GM19025 (cell line): ENCODE data around the gene AGBL5.
"Not testable (repeated sequence)": the region's sequence is repeated elsewhere in the genome, so short reads cannot be mapped to it uniquely, and the experiment has no call there.

Experiments
- ATAC-seq: cut with Tn5 transposase; IDR thresholded peaks from one replicate; pipeline ENCODE4 v1.9.1; 2021; ENCODE audit warnings: mild to moderate bottlenecking, low read depth, moderate library complexity; ENCODE audit not compliant: unreplicated experiment

Gene AGBL5

DNA sequence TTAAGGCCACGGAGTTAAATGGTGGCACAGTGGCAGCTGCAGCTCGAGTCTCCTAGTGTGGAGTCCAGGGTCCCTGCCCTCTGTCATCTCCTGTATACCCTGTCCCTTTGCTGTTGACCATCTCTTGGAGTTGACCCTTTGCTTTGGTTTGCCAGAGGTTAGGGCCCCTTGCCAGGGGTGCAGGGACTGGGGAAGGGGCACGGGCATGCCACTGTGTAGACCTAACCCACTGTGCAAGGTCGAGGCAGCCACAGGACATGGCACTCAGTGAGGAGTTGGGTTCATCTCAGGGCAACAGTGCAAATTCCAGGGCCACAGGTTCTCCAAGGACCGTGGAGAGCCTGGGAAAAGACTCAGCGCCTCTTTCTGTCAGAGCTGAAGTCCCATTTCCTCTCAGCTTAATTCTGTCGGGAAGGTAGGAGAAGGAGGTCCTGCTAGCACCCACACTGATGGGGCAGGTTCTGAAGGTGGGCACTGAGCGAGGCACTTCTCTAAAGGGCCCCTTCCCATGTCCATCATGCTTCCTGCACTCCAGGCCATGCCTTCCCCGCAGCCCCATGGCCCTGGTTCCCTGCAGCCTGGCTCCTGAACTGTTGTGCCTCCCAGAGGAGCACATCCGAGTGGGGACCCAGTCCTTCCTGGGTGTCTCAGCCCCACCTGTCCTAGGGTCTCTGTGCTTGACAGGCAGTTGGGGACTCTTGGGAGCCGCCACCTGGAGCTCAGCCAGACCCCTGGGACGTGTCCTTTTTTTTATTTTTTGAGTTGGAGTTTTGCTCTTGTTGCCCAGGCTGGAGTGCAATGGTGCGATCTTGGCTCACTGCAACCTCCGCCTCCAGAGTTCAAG is 37.9 kb downstream of the AGBL5 start:
- no peak for ATAC-seq

DNA sequence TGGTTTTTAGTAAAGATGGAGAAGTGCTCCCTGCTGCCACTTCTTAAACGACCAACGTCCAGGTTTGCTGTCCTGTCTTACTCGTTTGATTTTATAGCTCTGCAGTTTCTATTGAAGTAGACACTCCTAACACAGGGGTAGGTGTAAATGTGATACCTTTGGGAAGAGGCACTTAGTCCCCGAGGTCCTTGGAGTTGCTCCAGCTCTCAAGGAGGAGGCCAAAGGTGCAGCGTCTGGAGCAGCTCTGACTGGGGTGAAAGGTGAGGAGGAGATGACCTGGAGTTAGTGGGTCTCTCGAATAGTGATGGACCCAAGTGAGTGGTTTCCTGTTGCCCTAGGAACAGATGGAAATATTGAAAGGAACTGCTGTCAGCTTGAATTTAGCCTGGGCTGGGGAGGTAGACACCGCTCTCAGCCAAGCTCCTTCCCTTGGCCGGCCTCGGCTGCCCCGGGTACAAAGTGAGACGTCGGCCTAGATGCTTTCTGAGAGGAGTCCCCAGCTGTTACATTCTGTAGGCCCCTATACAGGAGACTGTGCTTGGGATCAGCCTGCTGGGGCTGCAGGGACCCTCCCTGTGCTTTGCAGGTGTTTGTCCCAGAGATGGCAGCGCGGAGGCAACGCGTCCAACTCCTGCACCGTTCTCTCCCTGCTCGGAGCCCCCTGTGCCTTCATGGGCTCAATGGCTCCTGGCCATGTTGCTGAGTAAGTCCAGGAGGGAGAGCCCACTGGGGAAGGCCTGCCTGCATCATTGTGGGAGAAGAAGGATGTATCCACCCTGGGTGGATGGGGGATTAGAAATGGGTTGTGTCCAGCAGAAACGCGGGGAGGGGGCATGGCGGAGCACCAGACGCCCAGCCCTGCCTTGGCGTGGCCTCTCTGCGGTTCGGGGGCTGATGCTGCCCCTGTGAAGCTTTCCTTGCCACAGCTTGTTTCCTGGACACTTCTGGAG is 40.6 kb downstream of the AGBL5 start:
- no peak for ATAC-seq

DNA sequence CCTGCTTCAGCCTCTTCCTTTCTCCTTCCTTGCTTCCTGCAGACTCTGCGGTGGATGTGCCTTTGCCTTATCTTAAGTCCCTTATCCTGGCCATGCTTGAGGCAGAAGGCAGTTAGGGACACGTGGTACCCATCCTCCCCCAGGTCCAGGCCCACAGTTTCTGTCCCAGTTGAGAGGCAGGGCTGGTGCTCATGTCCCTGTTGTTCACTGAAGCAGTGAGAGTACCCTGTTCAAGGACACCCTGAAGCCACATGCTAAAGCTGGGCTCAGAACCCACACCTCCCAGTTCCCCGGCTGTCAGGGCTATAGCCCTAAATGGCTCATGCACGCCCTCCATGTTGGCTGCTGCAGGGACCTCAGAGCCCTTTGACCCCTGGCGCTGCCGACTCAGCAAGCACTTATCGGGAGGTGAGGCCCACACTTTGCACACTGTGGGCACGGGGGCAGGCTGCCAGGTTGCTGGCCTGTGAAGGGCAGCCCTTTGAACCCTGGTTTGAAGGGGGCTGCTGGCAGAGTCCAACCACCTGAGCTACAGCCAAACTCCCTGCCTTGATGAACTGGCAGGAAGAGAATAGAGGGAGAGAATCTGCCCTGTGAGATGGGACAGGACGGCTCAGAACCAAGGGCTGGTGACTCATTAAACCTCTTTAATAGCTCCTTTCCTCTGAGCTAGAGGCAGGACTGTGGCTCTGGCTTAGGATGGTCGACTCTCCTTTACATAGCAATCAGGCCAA is 41.4 kb downstream of the AGBL5 start:
- no peak for ATAC-seq

DNA sequence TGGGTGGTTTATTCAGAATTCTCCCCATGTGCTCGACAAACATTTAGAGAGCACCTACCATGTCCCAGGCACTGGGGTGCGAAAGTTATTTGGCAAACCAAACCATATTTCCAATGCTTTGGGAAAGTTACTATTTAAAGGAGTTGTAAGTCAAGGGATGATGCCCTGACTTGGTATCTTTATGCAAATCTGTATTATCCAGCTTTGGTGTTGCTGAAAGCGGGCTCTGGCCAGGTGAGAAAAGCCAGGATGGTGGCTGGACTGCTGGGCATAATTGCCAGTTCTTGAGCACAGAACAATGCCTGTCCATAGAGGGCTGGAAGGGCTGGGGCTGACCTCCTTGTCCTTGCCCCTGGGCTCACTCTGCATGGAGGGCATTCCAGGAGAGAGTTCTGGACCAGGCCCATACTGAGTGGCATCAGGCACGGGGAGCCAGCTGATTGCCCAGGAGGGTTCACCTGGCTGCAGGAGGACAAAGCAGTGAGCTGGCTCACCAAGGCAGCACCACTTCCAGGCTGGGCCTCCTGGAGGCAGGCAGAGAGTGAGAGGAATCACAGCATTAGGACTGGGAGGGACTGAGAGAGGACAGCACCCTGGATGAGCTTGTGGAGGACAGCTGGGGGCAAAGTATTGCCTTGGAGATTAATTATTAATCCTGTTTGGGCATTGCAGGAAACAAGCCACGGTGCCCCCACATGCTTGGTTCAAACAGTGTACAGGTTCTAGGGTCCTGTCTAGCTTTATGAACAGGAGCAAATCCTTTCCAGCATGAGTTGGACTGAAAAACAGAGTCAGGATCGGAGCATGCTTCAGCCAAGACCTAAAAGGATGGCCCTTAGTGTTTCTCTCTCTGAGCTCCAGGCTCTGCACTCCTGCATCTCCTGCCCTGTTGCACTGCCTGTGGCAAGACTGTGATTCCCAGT is 42.2 kb downstream of the AGBL5 start:
- ATAC-seq, result no peak

DNA sequence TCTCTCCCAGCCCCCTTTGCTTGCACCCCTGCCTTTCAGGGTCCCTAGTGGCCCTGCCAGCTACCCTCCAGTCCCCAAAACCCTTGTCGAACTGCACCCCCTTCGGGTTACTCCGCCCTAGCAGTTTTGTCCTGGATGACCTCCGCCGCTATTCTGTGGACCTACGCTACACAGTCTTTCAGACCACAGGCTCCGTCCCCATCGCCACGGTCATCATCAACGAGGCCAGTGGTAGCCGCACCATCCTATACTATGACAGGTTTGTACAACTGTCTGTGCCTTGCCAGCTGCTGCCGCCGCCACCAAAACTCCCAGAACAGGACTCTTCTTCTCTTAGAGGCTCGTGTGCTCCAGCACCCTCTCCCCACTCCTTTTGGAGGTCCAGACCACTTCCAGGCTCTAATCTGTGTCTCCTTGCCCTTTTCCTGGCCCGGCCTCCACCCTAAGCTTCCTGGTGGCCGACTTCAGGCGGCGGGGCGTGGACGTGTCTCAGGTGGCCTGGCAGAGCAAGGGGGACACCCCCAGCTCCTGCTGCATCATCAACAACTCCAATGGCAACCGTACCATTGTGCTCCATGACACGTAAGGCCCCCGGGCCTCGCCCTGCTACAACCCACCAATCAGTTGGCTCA is 43.0 kb downstream of the AGBL5 start:
- ATAC-seq, result no peak

DNA sequence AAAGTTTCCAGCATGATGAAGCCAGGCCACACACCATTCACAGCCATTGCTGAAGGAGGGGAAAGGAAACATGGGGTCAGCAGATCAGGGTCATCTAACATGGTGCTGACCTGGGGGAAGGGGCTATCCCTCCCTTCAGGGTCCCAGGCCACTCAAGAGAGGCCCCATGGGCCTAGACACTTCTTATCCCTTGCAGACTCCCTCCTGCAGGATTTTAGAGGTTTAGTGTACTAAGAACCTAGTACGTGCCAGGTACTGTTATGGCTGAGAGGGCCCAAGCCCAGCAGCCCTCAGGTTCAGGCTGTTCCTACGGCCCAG is 43.9 kb downstream of the AGBL5 start:
- no peak for ATAC-seq

DNA sequence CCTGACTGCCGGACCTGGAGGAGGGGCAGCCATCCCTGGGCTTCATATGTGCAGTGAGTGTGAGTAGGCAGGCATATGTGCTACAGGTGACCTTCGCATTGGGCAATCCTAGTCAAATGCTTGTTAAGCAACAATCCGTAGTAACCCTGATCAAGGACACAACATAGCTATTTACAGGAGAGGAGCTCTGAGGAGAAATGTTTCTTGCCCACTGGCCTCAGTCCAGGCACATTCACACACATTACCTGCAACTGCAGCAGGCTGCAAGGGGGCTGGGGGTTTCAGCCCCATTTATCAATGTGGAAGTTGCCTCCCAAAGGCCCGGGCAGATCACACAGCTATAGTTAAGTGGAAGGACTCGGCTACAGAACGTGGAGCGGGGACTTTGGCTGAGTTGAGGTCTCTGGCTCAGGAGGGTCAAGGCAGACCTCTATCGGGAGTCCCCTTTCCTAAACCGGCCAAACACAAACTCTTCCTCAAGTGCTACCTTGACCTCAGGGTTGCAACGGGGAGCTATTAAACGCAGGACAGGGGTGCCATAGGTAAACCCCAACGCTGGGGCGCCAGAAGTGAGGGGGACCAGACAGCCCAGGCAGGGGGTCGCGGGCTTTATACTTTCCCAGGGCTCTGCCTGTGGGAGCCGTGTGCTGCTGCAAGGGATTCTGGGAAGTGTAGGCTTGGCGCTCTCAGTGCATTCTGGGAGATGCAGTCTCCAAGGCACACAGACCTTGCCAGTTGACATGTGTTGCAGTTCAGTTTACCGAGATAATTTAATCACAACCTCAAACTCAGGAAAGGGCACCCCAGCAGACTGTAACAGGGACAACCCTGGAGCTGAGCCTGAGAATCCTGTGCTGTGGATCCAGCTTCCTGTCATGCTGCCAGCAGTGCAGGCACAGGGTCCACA is 44.5 kb downstream of the AGBL5 start:
- ATAC-seq, result no peak

DNA sequence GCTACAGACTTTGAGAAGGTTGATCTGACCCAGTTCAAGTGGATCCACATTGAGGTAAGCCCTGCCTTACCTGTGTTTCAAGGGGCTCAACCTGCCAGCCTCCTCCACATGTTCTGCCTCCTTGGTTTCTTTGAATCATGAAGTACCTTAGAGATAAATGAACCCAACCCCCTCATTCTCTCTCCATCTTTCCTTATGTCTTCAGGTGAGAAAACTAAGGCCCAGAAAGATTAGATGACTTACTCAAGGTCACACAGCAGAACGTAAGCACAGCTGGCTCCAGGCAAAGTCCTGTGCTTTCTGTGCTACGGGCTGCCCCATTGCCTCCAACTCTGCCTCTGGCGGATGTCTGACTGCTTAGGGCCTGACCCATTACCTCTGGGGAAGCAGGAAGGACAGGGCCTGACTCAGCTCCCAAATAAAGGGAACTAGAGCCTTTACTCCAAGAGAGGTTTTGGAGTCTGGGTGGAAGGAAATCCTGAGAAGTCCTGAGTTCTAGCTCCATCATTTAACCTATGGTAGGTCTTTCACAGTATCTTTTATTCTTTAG is 45.4 kb downstream of the AGBL5 start:
- no peak for ATAC-seq

DNA sequence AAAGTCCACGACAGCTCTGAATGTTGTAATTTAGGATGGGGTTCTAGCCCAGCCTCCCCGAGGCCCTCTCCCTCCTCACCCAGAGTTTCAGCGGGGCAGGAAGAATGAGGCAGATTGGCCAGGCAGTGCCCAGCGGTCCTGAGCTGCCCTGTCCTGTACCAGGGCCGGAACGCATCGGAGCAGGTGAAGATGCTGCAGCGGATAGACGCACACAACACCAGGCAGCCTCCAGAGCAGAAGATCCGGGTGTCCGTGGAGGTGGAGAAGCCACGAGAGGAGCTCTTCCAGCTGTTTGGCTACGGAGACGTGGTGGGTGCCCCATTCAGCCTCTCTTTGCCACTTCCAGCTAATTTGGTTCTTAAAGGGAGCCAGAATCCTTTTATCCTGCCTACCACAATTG is 45.9 kb downstream of the AGBL5 start:
- no peak for ATAC-seq

DNA sequence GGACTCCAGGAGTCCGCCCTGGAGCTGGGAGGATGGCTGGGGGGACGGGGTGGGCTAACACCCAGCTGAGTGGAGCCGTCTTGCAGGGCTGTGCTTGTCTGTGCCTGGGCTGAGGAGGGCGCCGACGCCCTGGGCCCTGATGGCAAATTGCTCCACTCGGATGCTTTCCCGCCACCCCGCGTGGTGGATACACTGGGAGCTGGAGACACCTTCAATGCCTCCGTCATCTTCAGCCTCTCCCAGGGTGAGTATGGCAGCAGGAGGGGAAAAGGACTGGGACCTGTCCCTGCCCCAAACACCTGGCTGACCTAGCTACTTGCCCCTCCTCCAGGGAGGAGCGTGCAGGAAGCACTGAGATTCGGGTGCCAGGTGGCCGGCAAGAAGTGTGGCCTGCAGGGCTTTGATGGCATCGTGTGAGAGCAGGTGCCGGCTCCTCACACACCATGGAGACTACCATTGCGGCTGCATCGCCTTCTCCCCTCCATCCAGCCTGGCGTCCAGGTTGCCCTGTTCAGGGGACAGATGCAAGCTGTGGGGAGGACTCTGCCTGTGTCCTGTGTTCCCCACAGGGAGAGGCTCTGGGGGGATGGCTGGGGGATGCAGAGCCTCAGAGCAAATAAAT is 48.0 kb downstream of the AGBL5 start:
- no peak for ATAC-seq

DNA sequence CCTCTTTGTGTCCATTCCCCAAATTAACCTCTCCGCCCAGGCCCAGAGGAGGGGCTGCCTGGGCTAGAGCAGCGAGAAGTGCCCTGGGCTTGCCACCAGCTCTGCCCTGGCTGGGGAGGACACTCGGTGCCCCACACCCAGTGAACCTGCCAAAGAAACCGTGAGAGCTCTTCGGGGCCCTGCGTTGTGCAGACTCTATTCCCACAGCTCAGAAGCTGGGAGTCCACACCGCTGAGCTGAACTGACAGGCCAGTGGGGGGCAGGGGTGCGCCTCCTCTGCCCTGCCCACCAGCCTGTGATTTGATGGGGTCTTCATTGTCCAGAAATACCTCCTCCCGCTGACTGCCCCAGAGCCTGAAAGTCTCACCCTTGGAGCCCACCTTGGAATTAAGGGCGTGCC is 48.6 kb downstream of the AGBL5 start:
- no peak for ATAC-seq

DNA sequence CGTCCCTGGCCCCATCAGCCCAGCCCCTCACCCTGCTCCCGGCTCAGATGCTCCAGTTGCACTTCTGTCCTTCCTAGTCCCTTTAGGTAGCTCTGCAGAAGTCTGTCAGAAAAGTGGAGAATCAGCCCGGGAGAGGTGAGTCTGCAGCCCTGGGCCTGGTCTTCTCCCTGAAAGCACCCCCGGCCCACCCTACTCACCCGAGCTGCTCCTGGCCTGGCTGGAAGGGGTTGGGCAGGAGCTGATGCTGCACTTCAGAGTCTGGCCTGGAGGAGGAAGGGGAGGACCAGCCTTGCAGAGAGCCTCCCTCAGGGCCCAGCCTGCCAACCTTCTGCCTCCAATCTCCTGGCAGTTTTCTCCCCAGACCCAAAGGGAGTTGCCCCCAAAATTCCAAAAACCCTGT is 50.9 kb downstream of the AGBL5 start:
- ATAC-seq, result no peak

DNA sequence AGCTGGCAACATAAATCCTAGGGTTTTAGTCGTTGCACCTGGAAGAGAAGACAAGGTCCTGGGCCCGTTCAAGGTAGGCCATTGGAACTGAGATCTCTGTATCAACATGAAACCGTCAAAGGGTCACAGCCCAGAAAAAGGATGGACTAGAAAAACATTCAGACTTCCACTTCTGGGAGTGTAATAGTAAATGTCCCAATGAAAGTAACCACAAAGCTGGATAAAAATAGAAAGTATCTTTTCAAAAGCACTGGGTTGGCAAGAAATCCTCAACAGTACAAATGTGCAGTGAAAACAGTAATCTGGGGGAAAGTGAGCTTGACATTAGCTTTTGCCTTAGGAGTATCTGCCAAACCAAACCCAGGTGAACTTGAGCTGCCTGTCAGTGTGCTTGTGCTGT is 54.5 kb downstream of the AGBL5 start:
- no peak for ATAC-seq

DNA sequence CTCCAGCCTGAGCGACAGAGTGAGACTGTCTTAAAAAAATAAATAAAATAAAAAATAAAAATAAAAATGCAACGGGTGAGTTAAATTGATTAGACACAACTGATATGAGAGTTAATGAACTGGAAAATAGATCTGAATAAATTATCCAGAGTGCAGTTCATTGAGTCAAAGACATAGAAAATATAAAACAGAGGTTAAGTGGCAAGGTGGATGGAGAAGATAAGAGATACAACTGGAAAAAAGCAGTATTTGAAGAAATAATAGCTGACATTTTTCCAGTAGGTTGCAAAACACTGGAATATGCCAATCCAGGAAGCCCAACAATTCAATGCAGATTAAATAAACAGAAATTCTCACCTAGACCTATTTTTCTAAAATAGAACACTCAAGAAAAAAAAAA is 56.8 kb downstream of the AGBL5 start:
- no peak for ATAC-seq

DNA sequence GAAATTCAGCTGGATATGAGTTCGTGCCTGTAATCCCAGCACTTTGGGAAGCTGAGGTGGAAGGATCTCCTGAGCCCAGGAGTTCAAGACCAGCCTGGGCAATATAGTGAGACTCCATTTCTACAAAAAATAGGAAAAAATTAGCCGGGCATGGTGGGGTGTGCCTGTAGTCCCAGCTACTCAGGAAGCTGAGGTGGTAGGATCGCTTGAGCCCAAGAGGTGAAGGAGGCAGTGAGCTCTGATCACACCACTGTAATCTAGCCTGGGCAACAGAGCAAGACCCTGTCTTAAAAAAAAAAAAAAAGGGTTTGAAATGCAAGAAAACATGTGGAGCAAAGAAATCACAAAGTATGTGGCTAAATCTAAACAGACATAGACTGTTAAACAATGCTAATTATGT is 57.6 kb downstream of the AGBL5 start:
- no peak for ATAC-seq

DNA sequence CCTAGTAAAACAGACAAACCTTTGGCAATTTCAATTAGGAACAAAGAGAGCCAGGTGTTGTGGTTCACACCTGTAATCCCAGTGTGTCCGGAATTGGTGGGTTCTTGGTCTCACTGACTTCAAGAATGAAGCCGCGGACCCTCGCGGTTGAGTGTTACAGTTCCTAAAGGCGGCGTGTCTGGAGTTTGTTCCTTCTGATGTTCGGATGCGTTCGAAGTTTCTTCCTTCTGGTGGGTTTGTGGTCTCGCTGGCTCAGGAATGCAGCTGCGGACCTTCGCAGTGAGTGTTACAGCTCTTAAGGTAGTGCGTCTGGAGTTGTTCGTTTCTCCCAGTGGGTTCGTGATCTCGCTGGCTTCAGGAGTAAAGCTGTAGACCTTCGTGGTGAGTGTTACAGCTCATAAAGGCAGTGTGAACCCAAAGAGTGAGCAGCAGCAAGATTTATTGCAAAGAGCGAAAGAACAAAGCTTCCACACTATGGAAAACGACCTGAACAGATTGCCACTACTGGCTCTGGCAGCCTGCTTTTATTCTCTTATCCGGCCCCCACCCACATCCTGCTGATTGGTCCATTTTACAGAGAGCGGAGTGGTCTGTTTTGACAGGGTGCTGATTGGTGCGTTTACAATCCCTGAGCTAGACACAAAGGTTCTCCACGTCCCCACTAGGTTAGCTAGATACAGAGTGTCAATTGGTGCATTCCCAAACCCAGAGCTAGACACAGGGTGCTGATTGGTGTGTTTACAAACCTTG is 59.3 kb downstream of the AGBL5 start:
- not testable (repeated sequence) for ATAC-seq
